Caco-2 (cell line): ENCODE measurements around the gene PHB1. TPM values are rescaled to one million over a fixed set of nuclear protein-coding genes. Genes with fewer than 3 reads are reported as not detected.
"Not testable (repeated sequence)": the region's sequence is repeated elsewhere in the genome, so short reads cannot be mapped to it uniquely, and the experiment has no call there.

Experiments used
- BruUV-seq: library from RNA; stranded (reverse); fragments of 400-500 nt; replicated peaks from 2 replicates; lab custom pipeline; 2021; lab: Mats Ljungman, UMichigan
- CTCF ChIA-PET: fragments of 300-600 bp; sonication (Branson Sonifier 250); formaldehyde crosslinking; loops from one replicate; lab custom pipeline; 2022; ENCODE audit warnings: antibody characterized with exemption; lab: Charles Lee
- POLR2A ChIA-PET: fragments of 300-600 bp; sonication (Branson Sonifier 250); formaldehyde crosslinking; loops from one replicate; lab custom pipeline; 2022; ENCODE audit warnings: antibody characterized with exemption; lab: Charles Lee
- DNase-seq, 2 experiments: peaks; one replicate each; pipeline versions ENCODE4 v3.0.0 to v3.0.0-alpha.2; 2020 to 2022
- H3K27me3 ChIP-seq: replicated peaks from 2 replicates; pipeline ENCODE4 v1.6.0; 2011; ENCODE audit warnings: low read length; ENCODE audit not compliant: control insufficient read depth, insufficient read depth
- H3K36me3 ChIP-seq: 2 replicates; pipeline ENCODE4 v1.5.1; 2011; ENCODE audit warnings: low read length; ENCODE audit not compliant: control insufficient read depth, insufficient read depth
- H3K4me1 ChIP-seq: fragments of 250-450 bp; sonication (Bioruptor Pico); 2 replicates; pipeline ENCODE4 v1.5.1; 2020; ENCODE audit warnings: mild to moderate bottlenecking
- H3K4me3 ChIP-seq: 2 replicates; pipeline ENCODE4 v1.5.1; 2011; ENCODE audit warnings: low read depth, mild to moderate bottlenecking, control low read depth, low read length
- H3K9me3 ChIP-seq: fragments of 250-450 bp; sonication (Bioruptor Pico); 2 replicates; pipeline ENCODE4 v1.5.1; 2020; ENCODE audit warnings: mild to moderate bottlenecking, moderate library complexity
- H3K27ac Mint-ChIP-seq: one replicate; pipeline ENCODE4 v1.8.0; 2022; ENCODE audit warnings: mixed read lengths; ENCODE audit not compliant: unreplicated experiment
- H3K27me3 Mint-ChIP-seq: one replicate; pipeline ENCODE4 v1.8.0; 2022; ENCODE audit warnings: mixed read lengths; ENCODE audit not compliant: insufficient read depth, unreplicated experiment
- H3K36me3 Mint-ChIP-seq: one replicate; pipeline ENCODE4 v1.8.0; 2022; ENCODE audit warnings: mild to moderate bottlenecking, mixed read lengths; ENCODE audit not compliant: insufficient read depth, unreplicated experiment
- H3K4me1 Mint-ChIP-seq: one replicate; pipeline ENCODE4 v1.8.0; 2022; ENCODE audit warnings: low read depth, mixed read lengths; ENCODE audit not compliant: unreplicated experiment
- H3K4me3 Mint-ChIP-seq: one replicate; pipeline ENCODE4 v1.8.0; 2022; ENCODE audit warnings: mild to moderate bottlenecking, moderate library complexity, mixed read lengths; ENCODE audit not compliant: unreplicated experiment
- H3K9me3 Mint-ChIP-seq: one replicate; pipeline ENCODE4 v1.8.0; 2022; ENCODE audit warnings: mixed read lengths; ENCODE audit not compliant: unreplicated experiment
- intact Hi-C: fragments of 100-400 bp; cut with micrococcal nuclease; formaldehyde crosslinking; loops from one replicate; pipeline ENCODE4 v1.10.0; 2022; ENCODE audit not compliant: unreplicated experiment
- total RNA-seq: library from RNA; stranded (reverse); gene quantifications from 2 replicates; pipeline ENCODE4 v1.2.3, GENCODE V29; 2022
- TF ChIP-seq, protein P1 (sequence below), 2 experiments: fragments of 200-600 bp in 1 of 2; IDR thresholded peaks; 1 replicate in 1 of 2; 2 replicates in 1 of 2; pipeline versions ENCODE4 v1.5.1 to v1.8.0; 2011 to 2022; ENCODE audit warnings: antibody characterized with exemption in 1 of 2, control low read depth in 1 of 2, inconsistent platforms in 1 of 2, low read depth in 1 of 2, low read length in 1 of 2, mild to moderate bottlenecking in 1 of 2, moderate library complexity in 1 of 2; ENCODE audit not compliant: insufficient read depth in 1 of 2, severe bottlenecking in 1 of 2, unreplicated experiment in 1 of 2

PHB1 gene
- total RNA-seq, 1 experiment from 2014 or later: 761 TPM

DNA sequence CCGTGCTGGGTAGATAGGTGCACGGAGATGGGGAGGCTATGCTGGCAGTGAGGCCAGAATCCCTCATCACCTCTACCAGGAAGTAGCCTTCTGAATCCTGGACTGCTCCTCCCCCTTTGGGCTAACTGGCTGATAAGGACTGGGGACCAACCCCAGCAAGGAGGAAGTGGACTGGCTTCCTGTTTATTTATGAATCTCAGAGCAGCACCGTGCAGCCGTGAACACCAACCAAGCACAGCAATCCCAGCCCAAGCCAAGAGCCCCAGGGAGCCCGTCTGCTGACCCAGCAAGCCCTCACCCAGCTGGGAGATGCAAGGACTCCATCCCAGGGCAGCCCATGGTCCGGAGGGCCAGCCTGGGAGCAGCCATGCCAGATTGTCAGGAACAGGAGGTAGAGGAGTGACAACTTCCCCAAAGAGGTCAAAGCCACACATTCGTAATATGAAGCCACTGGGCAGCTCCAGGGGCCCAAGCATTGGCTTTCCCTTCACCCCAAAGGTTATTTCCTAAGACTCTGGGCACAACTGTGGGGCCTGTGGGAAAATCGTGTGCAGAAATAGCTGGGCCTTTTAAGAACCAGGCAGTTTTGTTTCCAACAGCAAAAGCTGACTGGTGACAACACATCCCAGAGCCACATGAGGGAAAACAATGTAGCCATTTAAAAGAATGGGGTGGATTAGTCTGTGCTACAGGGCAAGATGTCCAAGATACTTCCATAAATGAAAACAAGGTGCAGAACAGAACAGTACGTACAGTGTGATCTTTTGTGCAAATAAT lies 23.9 kb downstream of the PHB1 start:
- intact Hi-C loops: no loop called here
- ChIA-PET POLR2A (no interaction called here), CTCF (interaction anchor here (0.9 kb wide), 1 partner anchor 17 kb away, joined by 4 read pairs; no protein-coding TSS in a partner anchor)
- no peak overlapping the region for H3K4me3 ChIP-seq
- Mint-ChIP-seq H3K27me3 (no peaks in the 10 kb centered on the region), H3K36me3 (no peaks in the 10 kb centered on the region), H3K4me3 (no peak overlapping the region), H3K4me1 (no peaks in the 10 kb centered on the region), H3K27ac (no peak overlapping the region), H3K9me3 (no peaks in the 10 kb centered on the region)
- no TSS peak for BruUV-seq
- TF ChIP-seq, protein P1, sequence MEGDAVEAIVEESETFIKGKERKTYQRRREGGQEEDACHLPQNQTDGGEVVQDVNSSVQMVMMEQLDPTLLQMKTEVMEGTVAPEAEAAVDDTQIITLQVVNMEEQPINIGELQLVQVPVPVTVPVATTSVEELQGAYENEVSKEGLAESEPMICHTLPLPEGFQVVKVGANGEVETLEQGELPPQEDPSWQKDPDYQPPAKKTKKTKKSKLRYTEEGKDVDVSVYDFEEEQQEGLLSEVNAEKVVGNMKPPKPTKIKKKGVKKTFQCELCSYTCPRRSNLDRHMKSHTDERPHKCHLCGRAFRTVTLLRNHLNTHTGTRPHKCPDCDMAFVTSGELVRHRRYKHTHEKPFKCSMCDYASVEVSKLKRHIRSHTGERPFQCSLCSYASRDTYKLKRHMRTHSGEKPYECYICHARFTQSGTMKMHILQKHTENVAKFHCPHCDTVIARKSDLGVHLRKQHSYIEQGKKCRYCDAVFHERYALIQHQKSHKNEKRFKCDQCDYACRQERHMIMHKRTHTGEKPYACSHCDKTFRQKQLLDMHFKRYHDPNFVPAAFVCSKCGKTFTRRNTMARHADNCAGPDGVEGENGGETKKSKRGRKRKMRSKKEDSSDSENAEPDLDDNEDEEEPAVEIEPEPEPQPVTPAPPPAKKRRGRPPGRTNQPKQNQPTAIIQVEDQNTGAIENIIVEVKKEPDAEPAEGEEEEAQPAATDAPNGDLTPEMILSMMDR (IDR thresholded peaks at IDR 0.05; ENCODE audit: insufficient read depth in 1 of 2, low read depth in 1 of 2, low read length in 1 of 2, severe bottlenecking in 1 of 2, unreplicated experiment in 1 of 2): no peak
- no peak for DNase-seq
- H3K36me3 ChIP-seq: no peaks in the 10 kb centered on the region
- peaks cover 9% of the 10 kb centered on the region; the same call in 1 of the 2 replicates for H3K4me1 ChIP-seq
- no peaks in the 10 kb centered on the region for H3K9me3 ChIP-seq
- no peaks in the 10 kb centered on the region for H3K27me3 ChIP-seq

DNA sequence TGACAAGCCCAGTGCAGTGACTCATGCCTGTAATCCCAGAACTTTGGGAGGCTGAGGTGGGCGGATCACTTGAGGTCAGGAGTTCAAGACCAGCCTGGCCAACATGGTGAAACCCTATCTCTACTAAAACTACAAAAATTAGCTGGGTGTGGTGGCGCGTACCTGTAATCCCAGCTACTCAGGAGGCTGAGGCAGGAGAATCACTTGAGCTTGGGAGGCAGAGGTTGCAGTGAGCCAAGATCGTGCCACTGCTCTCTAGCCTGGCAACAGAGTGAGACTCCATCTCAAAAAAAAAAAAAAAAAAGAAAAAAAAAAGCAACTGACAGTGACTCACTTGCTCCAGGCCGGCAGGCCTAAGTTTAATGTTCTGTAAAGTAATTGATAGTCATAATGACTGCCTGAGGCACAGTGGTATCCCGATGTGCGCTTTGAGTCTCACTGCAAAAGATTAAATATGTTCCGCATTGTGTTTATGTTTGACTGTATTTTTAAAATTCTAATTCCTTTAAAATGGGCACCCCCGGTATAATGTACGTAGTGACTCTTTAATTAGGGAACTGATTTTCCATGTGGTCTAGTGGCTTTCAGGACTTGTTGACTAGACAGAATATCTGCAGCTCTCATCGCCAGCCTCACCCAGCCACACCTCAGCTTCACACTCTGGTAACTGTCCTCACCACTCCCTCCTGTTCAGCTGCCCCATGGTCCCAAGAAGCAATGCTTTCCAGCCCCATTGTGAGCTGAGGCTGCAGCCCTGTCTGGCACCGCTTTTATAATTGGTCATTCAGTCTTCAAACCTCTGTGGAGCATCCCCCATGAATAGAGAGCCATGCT lies 25.0 kb downstream of the PHB1 start:
- H3K4me1 Mint-ChIP-seq, BruUV-seq, H3K36me3 ChIP-seq, H3K4me1 ChIP-seq, DNase-seq, H3K27me3 ChIP-seq, H3K4me3 ChIP-seq, POLR2A ChIA-PET, H3K27me3 Mint-ChIP-seq, H3K27ac Mint-ChIP-seq, intact Hi-C loops, CTCF ChIA-PET, H3K9me3 Mint-ChIP-seq, H3K36me3 Mint-ChIP-seq, H3K9me3 ChIP-seq, H3K4me3 Mint-ChIP-seq: not testable (repeated sequence)

DNA sequence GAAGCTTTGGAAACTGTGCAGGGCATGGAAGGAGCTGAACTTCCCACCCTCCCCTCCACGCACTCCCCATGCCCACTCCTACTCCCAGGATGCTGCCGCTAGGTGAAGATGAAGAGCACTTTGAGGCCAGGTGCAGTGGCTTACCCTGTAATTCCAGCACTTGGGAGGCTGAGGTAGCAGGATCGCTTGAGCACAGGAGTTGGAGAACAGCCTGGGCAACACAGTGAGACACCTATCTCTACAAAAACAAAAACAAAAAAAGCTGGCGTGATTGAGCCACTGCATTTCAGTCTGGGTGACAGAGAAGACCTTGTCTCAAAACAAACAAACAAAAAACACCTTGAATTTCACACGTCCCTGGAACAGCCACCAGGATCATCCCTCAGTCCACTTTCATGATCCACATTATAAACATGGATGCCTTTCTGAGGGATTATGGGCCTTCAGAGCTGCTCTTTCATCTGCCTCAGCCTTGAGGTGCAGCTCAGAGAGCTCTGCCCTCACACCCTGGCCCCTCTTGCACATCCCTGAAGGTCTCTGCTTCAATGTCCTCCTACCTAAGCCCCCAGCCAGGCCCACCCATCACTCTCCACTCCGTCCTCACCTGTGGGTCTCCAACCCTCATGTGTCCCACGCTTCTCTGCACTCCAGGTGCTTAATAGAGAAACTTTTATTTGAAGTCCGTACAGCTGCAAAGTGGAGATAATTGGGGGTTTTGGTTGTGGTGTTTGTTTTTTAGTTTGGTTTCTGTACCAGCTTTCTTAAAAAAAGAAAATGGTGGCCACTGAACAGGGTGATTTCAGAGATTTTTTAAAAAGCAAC lies 25.8 kb downstream of the PHB1 start:
- peaks cover 9% of the 10 kb centered on the region; the same call in 1 of the 2 replicates for H3K4me1 ChIP-seq
- no peak overlapping the region for H3K27ac Mint-ChIP-seq
- no peaks in the 10 kb centered on the region for H3K9me3 ChIP-seq
- no peaks in the 10 kb centered on the region for H3K27me3 Mint-ChIP-seq
- TF ChIP-seq, protein P1 (IDR thresholded peaks at IDR 0.05; ENCODE audit: insufficient read depth in 1 of 2, low read depth in 1 of 2, low read length in 1 of 2, severe bottlenecking in 1 of 2, unreplicated experiment in 1 of 2): no peak
- no peaks in the 10 kb centered on the region for H3K9me3 Mint-ChIP-seq
- no peak for DNase-seq
- ChIA-PET CTCF (interaction anchor here (0.6 kb wide), 2 partner anchors 12 to 105 kb away, joined by 3 to 5 read pairs; no protein-coding TSS in a partner anchor), POLR2A (no interaction called here)
- H3K36me3 Mint-ChIP-seq: no peaks in the 10 kb centered on the region
- no peak overlapping the region for H3K4me3 ChIP-seq
- intact Hi-C loops: no loop called here
- no TSS peak for BruUV-seq
- H3K4me1 Mint-ChIP-seq: no peaks in the 10 kb centered on the region
- H3K27me3 ChIP-seq: no peaks in the 10 kb centered on the region
- no peaks in the 10 kb centered on the region for H3K36me3 ChIP-seq
- H3K4me3 Mint-ChIP-seq: no peak overlapping the region
